Tibial nerve (tissue), 4 donors: ENCODE data around the gene WBP4. TPM values are rescaled to one million over a fixed set of nuclear protein-coding genes. Genes with fewer than 3 reads are reported as not detected.

Experiments used
- DNase-seq, 2 donors: peaks; one replicate each; pipeline ENCODE4 v3.0.0-alpha.2; 2019; ENCODE audit warnings: low spot score in 2 of 2
- H3K27ac ChIP-seq, 4 donors: fragments of 200-600 bp; sonication (generic) in 3 of 4; one replicate each; pipeline ENCODE4 v1.5.1; 2017 to 2019; ENCODE audit warnings: mild to moderate bottlenecking in 1 of 4
- H3K27me3 ChIP-seq, 2 donors: fragments of 200-600 bp; sonication (generic) in 1 of 2; one replicate each; pipeline versions ENCODE4 v1.5.1 to v1.6.0; 2017 to 2019
- H3K36me3 ChIP-seq, 3 donors: fragments of 200-600 bp; sonication (generic); one replicate each; pipeline ENCODE4 v1.5.1; 2018 to 2019
- H3K4me1 ChIP-seq, 4 donors: fragments of 200-600 bp; sonication (generic) in 3 of 4; one replicate each; pipeline ENCODE4 v1.5.1; 2017 to 2019
- H3K4me3 ChIP-seq, 4 donors: fragments of 200-600 bp; sonication (generic) in 3 of 4; one replicate each; pipeline ENCODE4 v1.5.1; 2017 to 2019; ENCODE audit warnings: mild to moderate bottlenecking in 1 of 4, moderate library complexity in 1 of 4
- H3K9me3 ChIP-seq, 4 donors: fragments of 200-600 bp; sonication (generic) in 3 of 4; one replicate each; pipeline ENCODE4 v1.5.1; 2017 to 2019
- CTCF ChIP-seq, 5 experiments: fragments of 200-600 bp in 3 of 5; fragments of 450-650 bp in 2 of 5; sonication (generic) in 3 of 5; IDR thresholded peaks; one replicate each; pipeline ENCODE4 v1.5.1; 2016 to 2019; ENCODE audit warnings: antibody characterized with exemption in 5 of 5, mild to moderate bottlenecking in 3 of 5, moderate library complexity in 2 of 5
- EP300 ChIP-seq, 2 donors: sonication (generic); formaldehyde crosslinking; IDR thresholded peaks; one replicate each; pipeline ENCODE4 v1.6.1; 2017; ENCODE audit warnings: antibody characterized with exemption in 2 of 2, mild to moderate bottlenecking in 1 of 2
- POLR2A ChIP-seq, 2 donors: fragments of 450-650 bp; IDR thresholded peaks; one replicate each; pipeline ENCODE4 v1.6.1; 2017; ENCODE audit warnings: antibody characterized with exemption in 2 of 2, mild to moderate bottlenecking in 2 of 2, moderate library complexity in 2 of 2
- whole genome bisulfite sequencing, 2 donors: methylation state at CpG; one replicate each; pipeline ENCODE4 v1.1.5; 2018; 5-methylcytosine and 5-hydroxymethylcytosine counted together
- total RNA-seq, 4 donors: library from RNA; depleted of rRNA; stranded (reverse); fragments of >200 nt; gene quantifications; one replicate each; pipeline ENCODE4 v1.1.0, GENCODE V29; 2016

WBP4 gene
- total RNA-seq, 4 donors from 2014 or later = 10.2 to 27.1 (median 15.5) TPM

- Histone ChIP-seq H3K4me1 (peaks cover 0 to 58% (median 11%) of the 10 kb centered on the region in 4 donors), H3K36me3 (no peaks in the 10 kb centered on the region), H3K27me3 (peaks cover 0 to 2% of the 10 kb centered on the region in 2 donors), H3K27ac (peak overlapping the region in 3 of 4 donors; percentile 81 to 88 (median 83)), H3K4me3 (no peak overlapping the region), H3K9me3 (no peaks in the 10 kb centered on the region)
- DNase-seq = no peak
- WGBS, 2 donors = 88 to 89% methylated on average over 2 of the region's 2 CpGs
- TF ChIP-seq CTCF (IDR thresholded peaks at IDR 0.05) = no peak
- TF ChIP-seq EP300 (IDR thresholded peaks at IDR 0.05) = no peak
- TF ChIP-seq POLR2A (IDR thresholded peaks at IDR 0.05) = no peak
Observed at GRCh38 chr13:41019578-41020347, 41.5 kb upstream of the WBP4 start.

DNA sequence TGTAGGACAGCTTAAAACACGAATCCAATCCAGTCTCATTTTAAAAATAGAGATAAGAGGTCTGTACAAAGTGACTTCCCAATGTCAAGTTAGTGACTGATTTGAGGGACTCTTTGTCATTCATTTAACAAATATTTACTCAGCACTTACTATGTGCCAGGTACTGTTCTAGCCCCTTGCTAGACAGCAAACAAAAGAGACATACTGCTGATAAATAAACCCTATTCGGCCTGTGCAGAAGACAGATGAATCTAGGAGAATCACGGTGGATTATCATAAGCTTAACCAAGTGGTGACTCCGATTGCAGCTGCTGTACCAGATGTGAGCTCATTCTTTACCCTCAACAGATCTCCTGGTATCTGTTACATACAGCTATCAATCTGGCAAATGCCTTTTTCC is 35.8 kb upstream of the WBP4 start:
- no peak for TF ChIP-seq EP300 (IDR thresholded peaks at IDR 0.05)
- no peak for TF ChIP-seq CTCF (IDR thresholded peaks at IDR 0.05)
- no peak for TF ChIP-seq POLR2A (IDR thresholded peaks at IDR 0.05)
- Histone ChIP-seq H3K4me3 (no peak overlapping the region), H3K36me3 (peaks cover 0 to 6% (median 0%) of the 10 kb centered on the region in 3 donors), H3K27ac (no peak overlapping the region), H3K9me3 (no peaks in the 10 kb centered on the region), H3K4me1 (peaks cover 0 to 32% (median 0%) of the 10 kb centered on the region in 4 donors), H3K27me3 (no peaks in the 10 kb centered on the region)
- DNase-seq = no peak
- 79 to 83% methylated on average over 4 of the region's 4 CpGs for WGBS, 2 donors

GRCh38 chr13:41026788-41027187 is 34.5 kb upstream of the WBP4 start:
- H3K9me3 ChIP-seq = no peaks in the 10 kb centered on the region
- H3K27me3 ChIP-seq = no peaks in the 10 kb centered on the region
- DNase-seq = no peak
- no peak overlapping the region for H3K4me3 ChIP-seq
- H3K36me3 ChIP-seq = peaks cover 0 to 6% (median 0%) of the 10 kb centered on the region in 3 donors
- WGBS, 2 donors = 94 to 96% methylated on average over 8 of the region's 8 CpGs
- peaks cover 0 to 21% (median 0%) of the 10 kb centered on the region in 4 donors for H3K4me1 ChIP-seq
- no peak for TF ChIP-seq EP300 (IDR thresholded peaks at IDR 0.05)
- no peak for TF ChIP-seq CTCF (IDR thresholded peaks at IDR 0.05)
- TF ChIP-seq POLR2A (IDR thresholded peaks at IDR 0.05) = no peak
- no peak overlapping the region for H3K27ac ChIP-seq

- WGBS, 2 donors = 80 to 92% methylated on average over 2 of the region's 2 CpGs
- peaks cover 0 to 25% (median under 1%) of the 10 kb centered on the region in 4 donors for H3K4me1 ChIP-seq
Observed at GRCh38 chr13:41028051-41028450, 33.3 kb upstream of the WBP4 start.

More at GRCh38 chr13:41028051-41028450, 33.3 kb upstream of the WBP4 start:
- Histone ChIP-seq H3K27ac (no peak overlapping the region), H3K36me3 (peaks cover 0 to 6% (median 0%) of the 10 kb centered on the region in 3 donors), H3K4me3 (no peak overlapping the region), H3K9me3 (no peaks in the 10 kb centered on the region), H3K27me3 (no peaks in the 10 kb centered on the region)
- no peak for DNase-seq
- TF ChIP-seq EP300 (IDR thresholded peaks at IDR 0.05) (no peak), POLR2A (IDR thresholded peaks at IDR 0.05) (no peak), CTCF (IDR thresholded peaks at IDR 0.05) (no peak)
